Prostate gland (tissue), 2 donors: ENCODE data around the gene RELL1.

Experiments
- POLR2A ChIP-seq: fragments of 450-650 bp; IDR thresholded peaks from one replicate; pipeline ENCODE4 v1.6.1; 2016; ENCODE audit warnings: antibody characterized with exemption, mild to moderate bottlenecking
- POLR2AphosphoS5 ChIP-seq: sonication (generic); formaldehyde crosslinking; IDR thresholded peaks from one replicate; pipeline ENCODE4 v1.6.1; 2017; ENCODE audit warnings: antibody characterized with exemption
- TF ChIP-seq, protein P1 (sequence below), 4 experiments: fragments of 200-600 bp in 2 of 4; fragments of 450-650 bp in 2 of 4; sonication (generic) in 2 of 4; IDR thresholded peaks; 1 replicate in 3 of 4; 2 replicates in 1 of 4; pipeline ENCODE4 v1.5.1; 2016 to 2019; ENCODE audit warnings: antibody characterized with exemption in 4 of 4, mild to moderate bottlenecking in 2 of 4, moderate library complexity in 2 of 4

GRCh38 chr4:37584493-37585060 lies 101.6 kb downstream of the RELL1 start:
- TF ChIP-seq, protein P1, sequence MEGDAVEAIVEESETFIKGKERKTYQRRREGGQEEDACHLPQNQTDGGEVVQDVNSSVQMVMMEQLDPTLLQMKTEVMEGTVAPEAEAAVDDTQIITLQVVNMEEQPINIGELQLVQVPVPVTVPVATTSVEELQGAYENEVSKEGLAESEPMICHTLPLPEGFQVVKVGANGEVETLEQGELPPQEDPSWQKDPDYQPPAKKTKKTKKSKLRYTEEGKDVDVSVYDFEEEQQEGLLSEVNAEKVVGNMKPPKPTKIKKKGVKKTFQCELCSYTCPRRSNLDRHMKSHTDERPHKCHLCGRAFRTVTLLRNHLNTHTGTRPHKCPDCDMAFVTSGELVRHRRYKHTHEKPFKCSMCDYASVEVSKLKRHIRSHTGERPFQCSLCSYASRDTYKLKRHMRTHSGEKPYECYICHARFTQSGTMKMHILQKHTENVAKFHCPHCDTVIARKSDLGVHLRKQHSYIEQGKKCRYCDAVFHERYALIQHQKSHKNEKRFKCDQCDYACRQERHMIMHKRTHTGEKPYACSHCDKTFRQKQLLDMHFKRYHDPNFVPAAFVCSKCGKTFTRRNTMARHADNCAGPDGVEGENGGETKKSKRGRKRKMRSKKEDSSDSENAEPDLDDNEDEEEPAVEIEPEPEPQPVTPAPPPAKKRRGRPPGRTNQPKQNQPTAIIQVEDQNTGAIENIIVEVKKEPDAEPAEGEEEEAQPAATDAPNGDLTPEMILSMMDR (IDR thresholded peaks at IDR 0.05): no peak
- no peak for TF ChIP-seq POLR2AphosphoS5
- TF ChIP-seq POLR2A: no peak
